HEK293 (cell line): ENCODE data around the gene TSC22D1.

Experiments used
- CTCF ChIP-seq: fragments of 450-650 bp; formaldehyde crosslinking; IDR thresholded peaks from 2 replicates; pipeline ENCODE4 v1.5.1; 2016; ENCODE audit warnings: missing biosample characterization, missing genetic modification characterization
- ZNF292 ChIP-seq: fragments of 450-650 bp; formaldehyde crosslinking; IDR thresholded peaks from 2 replicates; pipeline ENCODE4 v1.5.1; 2016; ENCODE audit warnings: low read depth, missing biosample characterization, missing genetic modification characterization, borderline replicate concordance
- ZNF350 ChIP-seq: fragments of 450-650 bp; formaldehyde crosslinking; IDR thresholded peaks from 2 replicates; pipeline ENCODE4 v1.5.0; 2017; ENCODE audit warnings: missing biosample characterization, mild to moderate bottlenecking, missing genetic modification characterization

GRCh38 chr13:44389060-44389666, 187.0 kb downstream of the TSC22D1 start:
- no peak for TF ChIP-seq ZNF350
- no peak for TF ChIP-seq ZNF292 (tag by site-specific recombination)
- TF ChIP-seq CTCF = no peak
